B cell (primary cell): Measurements from ENCODE around the gene BMP8A. TPM values are rescaled to one million over a fixed set of nuclear protein-coding genes. Genes with fewer than 3 reads are reported as not detected.
A peak's percentile ranks its signal among the peaks of the same experiment; 100 is the strongest.

ENCODE experiments used
- ATAC-seq: fragments of 200-7000 bp; cut with Tn5 transposase; one replicate; pipeline ENCODE4 v1.10.0; 2021; ENCODE audit warnings: low read depth, mild to moderate bottlenecking, moderate number of reproducible peaks, moderate library complexity
- CTCF ChIA-PET: fragments of 350-600 bp; sonication (Branson Sonifier 250); formaldehyde crosslinking; loops from one replicate; lab custom pipeline; 2021; ENCODE audit warnings: antibody characterized with exemption, inconsistent platforms; lab: Charles Lee
- POLR2A ChIA-PET: fragments of 350-600 bp; sonication (Branson Sonifier 250); formaldehyde crosslinking; loops from one replicate; lab custom pipeline; 2021; ENCODE audit warnings: antibody characterized with exemption; lab: Charles Lee
- DNase-seq: peaks from one replicate; pipeline ENCODE4 v3.0.0; 2013
- H2AFZ ChIP-seq: 2 replicates; pipeline ENCODE4 v1.6.1; 2012; ENCODE audit warnings: mild to moderate bottlenecking, low read depth, low read length; ENCODE audit not compliant: insufficient read depth, poor library complexity, severe bottlenecking
- H3K27ac ChIP-seq, 2 donors: 1 replicate in 1 of 2; 2 replicates in 1 of 2; pipeline ENCODE4 v1.5.1; 2012 to 2013; ENCODE audit warnings: low read length in 2 of 2, mild to moderate bottlenecking in 2 of 2, moderate library complexity in 1 of 2
- H3K27me3 ChIP-seq, 4 experiments: fragments of 200-600 bp in 1 of 4; sonication (generic) in 1 of 4; replicated peaks in 1 of 4; 1 replicate in 2 of 4; 2 replicates in 2 of 4; pipeline versions ENCODE4 v1.6.1 to v1.7.0; 2013 to 2016; ENCODE audit warnings: low read length in 3 of 4, mild to moderate bottlenecking in 2 of 4, mixed read lengths in 1 of 4, moderate library complexity in 1 of 4; ENCODE audit not compliant: insufficient read depth in 4 of 4, control insufficient read depth in 3 of 4; ENCODE audit errors: control extremely low read depth in 1 of 4
- H3K36me3 ChIP-seq, 2 experiments: replicated peaks in 1 of 2; 1 replicate in 1 of 2; 2 replicates in 1 of 2; pipeline versions ENCODE4 v1.6.1 to v1.7.1; 2013; ENCODE audit warnings: low read length in 1 of 2; ENCODE audit not compliant: insufficient read depth in 2 of 2, control insufficient read depth in 1 of 2; ENCODE audit errors: control extremely low read depth in 1 of 2, extremely low read depth in 1 of 2
- H3K4me1 ChIP-seq, 2 donors: fragments of 200-600 bp in 1 of 2; sonication (generic) in 1 of 2; 1 replicate in 1 of 2; 2 replicates in 1 of 2; pipeline versions ENCODE4 v1.5.1 to v1.6.1; 2013 to 2017; ENCODE audit warnings: low read length in 2 of 2; ENCODE audit not compliant: control insufficient read depth in 2 of 2, insufficient read depth in 2 of 2
- H3K4me2 ChIP-seq: replicated peaks from 2 replicates; pipeline ENCODE3; 2012; ENCODE audit warnings: mild to moderate bottlenecking, low read depth, low read length; ENCODE audit not compliant: poor library complexity, severe bottlenecking
- H3K4me3 ChIP-seq, 5 experiments: fragments of 200-600 bp in 1 of 5; sonication (generic) in 1 of 5; 1 replicate in 3 of 5; 2 replicates in 2 of 5; pipeline versions ENCODE4 v1.5.1 to v1.7.0; 2011 to 2016; ENCODE audit warnings: low read length in 4 of 5, mild to moderate bottlenecking in 4 of 5, low read depth in 2 of 5, control low read depth in 1 of 5, moderate library complexity in 1 of 5; ENCODE audit not compliant: insufficient read depth in 1 of 5; ENCODE audit errors: control extremely low read depth in 1 of 5, extremely low read depth in 1 of 5
- H3K79me2 ChIP-seq: fragments of 200-600 bp; sonication (generic); one replicate; pipeline ENCODE4 v1.6.0; 2016; ENCODE audit warnings: low read length; ENCODE audit not compliant: control insufficient read depth, insufficient read depth
- H3K9ac ChIP-seq: fragments of 200-600 bp; sonication (generic); 2 replicates; pipeline ENCODE4 v1.6.1; 2017; ENCODE audit warnings: mild to moderate bottlenecking, low read length, moderate library complexity
- H3K9me3 ChIP-seq, 3 donors: one replicate each; pipeline versions ENCODE4 v1.6.1 to v1.7.1; 2013; ENCODE audit warnings: low read length in 2 of 3; ENCODE audit not compliant: control insufficient read depth in 2 of 3, insufficient read depth in 1 of 3; ENCODE audit errors: control extremely low read depth in 1 of 3
- H4K20me1 ChIP-seq: 2 replicates; pipeline ENCODE4 v1.6.0; 2012; ENCODE audit warnings: mild to moderate bottlenecking, low read length; ENCODE audit not compliant: insufficient read depth, control insufficient read depth, poor library complexity, severe bottlenecking
- H3K27ac Mint-ChIP-seq: one replicate; pipeline ENCODE4 v1.8.0; 2021; ENCODE audit warnings: mixed read lengths
- H3K27me3 Mint-ChIP-seq: one replicate; pipeline ENCODE4 v1.8.0; 2021; ENCODE audit warnings: mixed read lengths
- H3K4me1 Mint-ChIP-seq: one replicate; pipeline ENCODE4 v1.8.0; 2021; ENCODE audit warnings: mixed read lengths
- H3K4me3 Mint-ChIP-seq: one replicate; pipeline ENCODE4 v1.8.0; 2021; ENCODE audit warnings: mixed read lengths
- H3K9me3 Mint-ChIP-seq: one replicate; pipeline ENCODE4 v1.8.0; 2022; ENCODE audit warnings: mixed read lengths; ENCODE audit not compliant: insufficient read depth
- CTCF ChIP-seq: fragments of 200-600 bp; IDR thresholded peaks from one replicate; pipeline ENCODE4 v1.8.0; 2022; ENCODE audit warnings: antibody characterized with exemption, mild to moderate bottlenecking
- WGBS: methylation state at CpG from one replicate; pipeline ENCODE4 v1.1.5; 2013; ENCODE audit warnings: missing lambda C conversion rate; ENCODE audit not compliant: insufficient coverage; 5-methylcytosine and 5-hydroxymethylcytosine counted together
- intact Hi-C: fragments of 100-400 bp; cut with micrococcal nuclease; formaldehyde crosslinking; loops from one replicate; pipeline ENCODE4 v1.10.0; 2022
- polyA plus RNA-seq: library from polyadenylated mRNA; depleted of rRNA; stranded (reverse); fragments of >200 nt; gene quantifications from 2 replicates; pipeline ENCODE4 v1.2.3, GENCODE V29; 2012
- total RNA-seq, 2 donors: library from RNA; stranded (reverse); fragments of 120-200 nt in 1 of 2; gene quantifications; 1 replicate in 1 of 2; 2 replicates in 1 of 2; pipeline versions ENCODE4 v1.2.3 to v1.2.4, GENCODE V29; 2013 to 2022

Gene BMP8A
- total and polyA plus RNA-seq, 2 donors (not counting 1 experiment from before 2014, with no cell fraction given): 0.25 to 1.1 TPM

GRCh38 chr1:39525366-39526165 is 34.1 kb downstream of the BMP8A start:
- Mint-ChIP-seq H3K4me1 (peaks cover 23% of the 10 kb centered on the region), H3K4me3 (peak overlapping the region; percentile 70), H3K9me3 (no peaks in the 10 kb centered on the region), H3K27me3 (no peaks in the 10 kb centered on the region), H3K27ac (peak overlapping the region; percentile 84)
- H3K79me2 ChIP-seq: no peaks in the 10 kb centered on the region
- peak overlapping the region; percentile 72 for H3K4me2 ChIP-seq
- H3K4me1 ChIP-seq: peaks cover 30 to 43% of the 10 kb centered on the region in 2 donors
- H3K27me3 ChIP-seq: no peaks in the 10 kb centered on the region
- TF ChIP-seq CTCF: no peak
- no peaks in the 10 kb centered on the region for H3K9me3 ChIP-seq
- H3K27ac ChIP-seq: peak overlapping the region; percentile 50 to 55
- H4K20me1 ChIP-seq: no peaks in the 10 kb centered on the region
- ATAC-seq (peak; percentile 99), DNase-seq (peak; percentile 79)
- ChIA-PET CTCF (interaction anchor here (1.1 to 1.4 kb wide), 3 partner anchors 13 to 115 kb away, joined by 3 to 7 read pairs (median 4); no protein-coding TSS in a partner anchor), POLR2A (no interaction called here)
- no peak overlapping the region for H3K4me3 ChIP-seq
- peaks cover 0 to 11% of the 10 kb centered on the region in 2 experiments for H3K36me3 ChIP-seq
- 40% methylated on average over 14 of the region's 17 CpGs for WGBS
- peak overlapping the region; percentile 32 for H3K9ac ChIP-seq
- peak overlapping the region; percentile 73 for H2AFZ ChIP-seq
- intact Hi-C loops: loop anchor here (5.0 kb wide), 2 partner anchors 33 to 118 kb away; partner anchors contain the start of gene BMP8A

DNA sequence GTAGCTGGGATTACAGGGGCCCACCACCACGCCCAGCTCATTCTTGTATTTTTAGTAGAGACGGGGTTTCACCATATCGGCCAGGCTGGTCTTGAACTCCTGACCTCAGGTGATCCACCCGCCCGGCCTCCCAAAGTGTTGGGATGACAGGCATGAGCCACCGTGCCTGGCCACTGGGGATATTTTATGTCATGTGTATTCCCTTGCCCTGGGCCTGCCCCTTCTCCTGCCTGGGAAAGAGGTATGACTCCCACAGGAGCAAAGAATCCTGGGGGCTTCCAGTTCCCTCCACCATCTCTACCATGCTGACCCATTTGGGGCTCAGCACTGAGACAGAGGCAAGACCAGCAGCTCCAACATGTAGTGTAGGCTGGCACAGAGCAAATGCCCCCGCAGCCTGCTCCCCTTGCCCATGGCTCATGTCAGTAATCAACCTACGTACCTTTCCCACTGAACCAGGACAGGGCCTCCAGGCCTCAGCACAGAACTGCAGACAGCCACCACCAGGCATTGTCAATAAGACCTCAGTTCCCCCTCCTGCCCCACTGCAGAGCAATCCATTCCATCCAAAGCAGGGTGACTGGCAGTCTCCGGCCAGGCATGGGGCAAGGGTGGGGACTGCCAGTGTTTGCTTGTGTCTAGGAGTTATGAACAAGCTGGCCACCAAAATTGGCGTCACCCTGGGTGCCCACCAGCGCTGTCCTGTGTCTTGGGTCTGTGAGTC is 35.2 kb downstream of the BMP8A start:
- Mint-ChIP-seq H3K27ac (no peak overlapping the region), H3K4me3 (no peak overlapping the region), H3K9me3 (no peaks in the 10 kb centered on the region), H3K4me1 (peaks cover 23% of the 10 kb centered on the region), H3K27me3 (no peaks in the 10 kb centered on the region)
- ChIA-PET CTCF (interaction anchor here (1.3 to 1.4 kb wide), 2 partner anchors 12 to 116 kb away, joined by 3 to 7 read pairs; no protein-coding TSS in a partner anchor), POLR2A (interaction anchor here (0.7 kb wide), 1 partner anchor 102 kb away, joined by 5 read pairs; no protein-coding TSS in a partner anchor)
- Histone ChIP-seq H3K4me2 (peak overlapping the region; percentile 72), H3K4me3 (no peak overlapping the region), H3K4me1 (peaks cover 30 to 43% of the 10 kb centered on the region in 2 donors), H2AFZ (no peak overlapping the region), H3K27me3 (no peaks in the 10 kb centered on the region), H3K9ac (no peak overlapping the region), H3K27ac (no peak overlapping the region), H3K9me3 (no peaks in the 10 kb centered on the region), H3K79me2 (no peaks in the 10 kb centered on the region), H4K20me1 (no peaks in the 10 kb centered on the region), H3K36me3 (peaks cover 0 to 19% of the 10 kb centered on the region in 2 experiments)
- ATAC-seq (no peak), DNase-seq (no peak)
- 91% methylated on average over 7 of the region's 11 CpGs for WGBS
- intact Hi-C loops: loop anchor here (5.0 kb wide), 2 partner anchors 34 to 119 kb away; partner anchors contain the start of gene BMP8A
- no peak for TF ChIP-seq CTCF
